HL-60 (cell line): ENCODE data around the gene RUNX2.

Source experiments
- CTCF ChIP-seq: IDR thresholded peaks from one replicate; pipeline ENCODE4 v1.5.1; 2011; ENCODE audit warnings: low read length, control low read depth, inconsistent platforms; ENCODE audit not compliant: insufficient read depth
- REST ChIP-seq: IDR thresholded peaks from 2 replicates; pipeline ENCODE4 v1.6.1; 2012; ENCODE audit warnings: low read depth; ENCODE audit not compliant: insufficient replicate concordance

GRCh38 chr6:45310118-45310788, 17.9 kb upstream of the RUNX2 start:
- TF ChIP-seq CTCF (no peak), REST (no peak)
